ENCODE results near the gene LINC01488.

GRCh38 chr11:69474736-69475135, 6.7 kb upstream of the LINC01488 start:
- TF ChIP-seq, protein P1, sequence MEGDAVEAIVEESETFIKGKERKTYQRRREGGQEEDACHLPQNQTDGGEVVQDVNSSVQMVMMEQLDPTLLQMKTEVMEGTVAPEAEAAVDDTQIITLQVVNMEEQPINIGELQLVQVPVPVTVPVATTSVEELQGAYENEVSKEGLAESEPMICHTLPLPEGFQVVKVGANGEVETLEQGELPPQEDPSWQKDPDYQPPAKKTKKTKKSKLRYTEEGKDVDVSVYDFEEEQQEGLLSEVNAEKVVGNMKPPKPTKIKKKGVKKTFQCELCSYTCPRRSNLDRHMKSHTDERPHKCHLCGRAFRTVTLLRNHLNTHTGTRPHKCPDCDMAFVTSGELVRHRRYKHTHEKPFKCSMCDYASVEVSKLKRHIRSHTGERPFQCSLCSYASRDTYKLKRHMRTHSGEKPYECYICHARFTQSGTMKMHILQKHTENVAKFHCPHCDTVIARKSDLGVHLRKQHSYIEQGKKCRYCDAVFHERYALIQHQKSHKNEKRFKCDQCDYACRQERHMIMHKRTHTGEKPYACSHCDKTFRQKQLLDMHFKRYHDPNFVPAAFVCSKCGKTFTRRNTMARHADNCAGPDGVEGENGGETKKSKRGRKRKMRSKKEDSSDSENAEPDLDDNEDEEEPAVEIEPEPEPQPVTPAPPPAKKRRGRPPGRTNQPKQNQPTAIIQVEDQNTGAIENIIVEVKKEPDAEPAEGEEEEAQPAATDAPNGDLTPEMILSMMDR (IDR thresholded peaks at IDR 0.05): no peak
- TF ChIP-seq POLR2A (IDR thresholded peaks at IDR 0.05): no peak
